ENCODE data around the gene UBA52. TPM values are rescaled to one million over a fixed set of nuclear protein-coding genes. Genes with fewer than 3 reads are reported as not detected.

The UBA52 gene
- total RNA-seq, 6 donors from 2014 or later: 127 to 988 (median 458) TPM

DNA sequence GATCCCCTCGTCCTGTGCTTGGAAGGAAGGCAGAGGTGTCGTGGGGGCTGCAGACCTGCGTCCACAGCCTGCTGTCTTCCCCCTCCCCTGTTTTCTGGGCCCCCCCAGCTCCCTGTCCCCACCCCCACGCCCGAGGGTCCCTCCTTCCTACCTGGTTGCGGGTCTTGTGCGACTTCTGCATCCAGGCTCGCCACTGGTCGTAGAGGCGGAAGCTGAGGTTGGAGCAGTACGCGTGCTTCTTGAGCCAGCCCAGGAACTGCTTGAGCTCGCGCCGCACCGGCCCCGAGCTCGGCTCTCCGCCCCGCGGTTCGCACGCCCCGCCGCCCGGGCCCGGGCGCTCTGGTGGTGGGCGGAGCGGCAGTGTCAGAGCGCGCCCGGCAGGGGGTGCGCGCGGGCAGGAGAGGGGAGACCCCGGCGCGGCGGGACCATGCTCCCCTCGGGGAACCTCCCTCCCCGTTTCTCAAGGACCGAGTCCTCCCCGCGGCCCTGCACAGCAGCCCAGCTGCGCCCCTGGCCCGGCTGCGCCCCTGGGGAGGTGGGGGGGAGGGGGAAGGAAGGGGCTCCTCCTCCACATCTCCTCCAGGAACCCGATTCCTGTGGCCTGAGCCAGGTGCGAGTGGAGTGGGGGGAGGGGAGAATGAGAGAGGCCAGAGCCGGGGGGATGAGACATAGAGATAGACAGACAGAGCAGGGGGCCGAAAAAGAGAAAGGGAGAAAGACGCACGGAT is 22.6 kb downstream of the UBA52 start:
- H3K4me3 ChIP-seq: peak overlapping the region in 3 of 4 donors; percentile 13 to 45 (median 42)
- DNase-seq (peak; percentile 77 to 96), ATAC-seq (ENCODE audit: low FRiP score in 2 of 2) (peak; percentile 76 to 89)
- peak overlapping the region in 3 of 4 donors; percentile 3 to 60 (median 24) for H3K27ac ChIP-seq
- H3K27me3 ChIP-seq: no peaks in the 10 kb centered on the region
- TF ChIP-seq, protein P1, sequence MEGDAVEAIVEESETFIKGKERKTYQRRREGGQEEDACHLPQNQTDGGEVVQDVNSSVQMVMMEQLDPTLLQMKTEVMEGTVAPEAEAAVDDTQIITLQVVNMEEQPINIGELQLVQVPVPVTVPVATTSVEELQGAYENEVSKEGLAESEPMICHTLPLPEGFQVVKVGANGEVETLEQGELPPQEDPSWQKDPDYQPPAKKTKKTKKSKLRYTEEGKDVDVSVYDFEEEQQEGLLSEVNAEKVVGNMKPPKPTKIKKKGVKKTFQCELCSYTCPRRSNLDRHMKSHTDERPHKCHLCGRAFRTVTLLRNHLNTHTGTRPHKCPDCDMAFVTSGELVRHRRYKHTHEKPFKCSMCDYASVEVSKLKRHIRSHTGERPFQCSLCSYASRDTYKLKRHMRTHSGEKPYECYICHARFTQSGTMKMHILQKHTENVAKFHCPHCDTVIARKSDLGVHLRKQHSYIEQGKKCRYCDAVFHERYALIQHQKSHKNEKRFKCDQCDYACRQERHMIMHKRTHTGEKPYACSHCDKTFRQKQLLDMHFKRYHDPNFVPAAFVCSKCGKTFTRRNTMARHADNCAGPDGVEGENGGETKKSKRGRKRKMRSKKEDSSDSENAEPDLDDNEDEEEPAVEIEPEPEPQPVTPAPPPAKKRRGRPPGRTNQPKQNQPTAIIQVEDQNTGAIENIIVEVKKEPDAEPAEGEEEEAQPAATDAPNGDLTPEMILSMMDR (IDR thresholded peaks at IDR 0.05): peak; percentile 94 to 98 (median 95)
- no peak for TF ChIP-seq POLR2A (IDR thresholded peaks at IDR 0.05)
- peaks cover 0 to 15% (median 9%) of the 10 kb centered on the region in 4 donors for H3K36me3 ChIP-seq
- H3K4me1 ChIP-seq: peaks cover 26 to 41% (median 30%) of the 10 kb centered on the region in 4 donors
- WGBS, 2 donors: 1 to 8% methylated on average over 8 to 40 of the region's 54 CpGs
- no peaks in the 10 kb centered on the region for H3K9me3 ChIP-seq

DNA sequence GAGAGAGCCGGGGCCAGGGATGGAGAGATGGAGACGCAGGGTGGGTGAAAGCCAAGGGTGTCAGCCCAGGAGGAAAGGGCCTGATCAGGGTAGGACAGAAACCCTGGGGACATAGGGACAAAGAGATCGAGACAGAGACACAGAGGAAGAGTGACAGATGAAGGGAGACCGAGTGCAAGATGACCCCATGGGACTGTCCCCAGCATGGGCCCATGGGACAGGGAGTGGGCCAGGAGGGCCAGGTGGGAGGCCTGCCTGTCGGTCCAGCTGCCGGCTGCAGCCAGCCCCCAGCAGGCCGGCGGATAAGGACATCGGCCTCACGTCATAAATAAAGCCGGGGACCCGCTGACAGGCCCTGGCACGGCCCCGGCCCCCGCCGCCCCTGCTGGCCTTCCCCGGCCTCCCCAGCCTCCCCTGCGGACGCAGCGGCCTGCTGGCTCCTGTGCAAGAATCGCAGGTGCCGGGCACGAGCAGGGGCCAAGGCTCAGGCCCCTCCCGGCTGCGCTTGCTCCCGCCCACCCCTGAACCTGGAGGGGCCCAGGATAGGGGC is 23.2 kb downstream of the UBA52 start:
- peak in 1 of 2 donors; percentile 84 for DNase-seq
- ATAC-seq (ENCODE audit: low FRiP score in 2 of 2): no peak
- Histone ChIP-seq H3K27ac (no peak overlapping the region), H3K4me1 (peaks cover 19 to 35% (median 23%) of the 10 kb centered on the region in 4 donors), H3K36me3 (peaks cover 0 to 15% (median 9%) of the 10 kb centered on the region in 4 donors), H3K4me3 (peak overlapping the region in 3 of 4 donors; percentile 13 to 45 (median 42)), H3K27me3 (no peaks in the 10 kb centered on the region), H3K9me3 (no peaks in the 10 kb centered on the region)
- 9 to 37% methylated on average over 5 to 25 of the region's 26 CpGs for WGBS, 2 donors
- no peak for TF ChIP-seq EP300 (IDR thresholded peaks at IDR 0.05)
- TF ChIP-seq, protein P1 (IDR thresholded peaks at IDR 0.05): no peak
- no peak for TF ChIP-seq POLR2AphosphoS5 (IDR thresholded peaks at IDR 0.05)
- no peak for TF ChIP-seq POLR2A (IDR thresholded peaks at IDR 0.05)

DNA sequence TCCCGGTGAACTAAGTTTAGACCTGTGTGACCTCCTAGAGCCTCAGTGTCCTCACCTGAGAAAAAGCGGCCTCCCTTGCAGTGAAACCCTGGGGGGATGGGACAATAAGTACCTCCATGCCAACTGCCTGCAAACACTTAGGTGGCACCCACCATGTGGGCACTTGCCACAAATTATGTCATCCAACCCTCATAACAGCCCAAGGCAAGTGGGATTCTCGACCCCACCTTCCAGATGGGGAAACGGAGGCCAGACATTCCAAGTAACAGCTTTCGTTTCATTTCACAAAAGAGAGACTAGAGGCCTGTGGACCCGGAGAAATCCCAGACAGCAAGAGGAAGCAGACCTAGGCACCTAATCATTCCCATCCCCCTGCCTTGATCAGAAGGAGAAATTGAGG is 23.8 kb downstream of the UBA52 start:
- Histone ChIP-seq H3K9me3 (no peaks in the 10 kb centered on the region), H3K27me3 (no peaks in the 10 kb centered on the region), H3K4me3 (no peak overlapping the region), H3K36me3 (peaks cover 0 to 14% (median 8%) of the 10 kb centered on the region in 4 donors), H3K4me1 (peaks cover 15 to 29% (median 19%) of the 10 kb centered on the region in 4 donors), H3K27ac (no peak overlapping the region)
- ATAC-seq (ENCODE audit: low FRiP score in 2 of 2): no peak
- TF ChIP-seq EP300 (IDR thresholded peaks at IDR 0.05): no peak
- TF ChIP-seq POLR2A (IDR thresholded peaks at IDR 0.05): no peak
- TF ChIP-seq POLR2AphosphoS5 (IDR thresholded peaks at IDR 0.05): no peak
- TF ChIP-seq, protein P1 (IDR thresholded peaks at IDR 0.05): no peak
- 55 to 72% methylated on average over 4 to 6 of the region's 6 CpGs for WGBS, 2 donors
- no peak for DNase-seq

DNA sequence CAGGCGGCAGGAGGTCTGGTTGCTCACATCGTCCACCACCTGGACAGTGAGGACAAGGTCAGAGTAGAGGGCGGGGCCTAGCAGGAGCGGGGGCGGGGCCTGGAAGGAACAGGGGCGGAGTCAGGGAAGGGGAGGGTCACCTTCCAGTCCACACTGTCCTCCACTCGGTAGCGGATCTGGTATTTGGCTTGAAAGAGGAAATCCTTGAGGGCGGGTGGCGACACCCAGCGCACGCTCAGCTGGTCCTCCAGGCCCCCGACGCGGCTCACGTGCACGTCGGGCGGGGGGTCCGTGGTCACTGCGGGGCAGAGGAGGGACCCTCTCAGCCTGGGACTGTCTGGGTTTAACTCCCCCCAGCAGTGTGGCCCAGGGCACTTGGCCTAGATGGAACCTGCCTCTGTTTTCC is 25.1 kb downstream of the UBA52 start:
- ATAC-seq (ENCODE audit: low FRiP score in 2 of 2): peak; percentile 39 to 49
- peak; percentile 51 to 89 for DNase-seq
- no peak overlapping the region for H3K27ac ChIP-seq
- peaks cover 14 to 25% (median 18%) of the 10 kb centered on the region in 4 donors for H3K4me1 ChIP-seq
- no peak overlapping the region for H3K4me3 ChIP-seq
- peaks cover 0 to 4% (median 2%) of the 10 kb centered on the region in 4 donors for H3K36me3 ChIP-seq
- H3K9me3 ChIP-seq: no peaks in the 10 kb centered on the region
- WGBS, 2 donors: 17 to 41% methylated on average over 6 to 21 of the region's 21 CpGs
- no peaks in the 10 kb centered on the region for H3K27me3 ChIP-seq
- TF ChIP-seq, protein P1 (IDR thresholded peaks at IDR 0.05): no peak
- TF ChIP-seq POLR2AphosphoS5 (IDR thresholded peaks at IDR 0.05) (no peak), EP300 (IDR thresholded peaks at IDR 0.05) (no peak), POLR2A (IDR thresholded peaks at IDR 0.05) (no peak)
